MCF 10A (cell line): ENCODE results near the gene SFXN3. TPM values are rescaled to one million over a fixed set of nuclear protein-coding genes. Genes with fewer than 3 reads are reported as not detected.

Experiments
- BruUV-seq: library from RNA; stranded (reverse); fragments of 400-500 nt; replicated peaks from 2 replicates; lab custom pipeline; 2021; lab: Mats Ljungman, UMichigan
- CTCF ChIA-PET: fragments of 300-600 bp; sonication (Branson Sonifier 250); formaldehyde crosslinking; extraction: SDS; loops from one replicate; lab custom pipeline; 2021; ENCODE audit warnings: antibody characterized with exemption, inconsistent platforms; lab: Yijun Ruan, JAX
- POLR2A ChIA-PET: fragments of 300-600, 350-650 bp; sonication (Branson Sonifier 250); formaldehyde crosslinking; extraction: SDS; loops from one replicate; lab custom pipeline; 2020; ENCODE audit warnings: antibody characterized with exemption, inconsistent platforms; lab: Yijun Ruan, JAX
- DNase-seq: peaks from one replicate; pipeline ENCODE4 v3.0.0-alpha.2; 2018; ENCODE audit not compliant: unreplicated experiment
- H3K27ac Mint-ChIP-seq: one replicate; pipeline ENCODE4 v1.8.0; 2022; ENCODE audit warnings: mild to moderate bottlenecking, low read depth, mixed read lengths; ENCODE audit not compliant: unreplicated experiment
- H3K27me3 Mint-ChIP-seq: one replicate; pipeline ENCODE4 v1.8.0; 2022; ENCODE audit warnings: mixed read lengths; ENCODE audit not compliant: insufficient read depth, unreplicated experiment
- H3K36me3 Mint-ChIP-seq: one replicate; pipeline ENCODE4 v1.8.0; 2022; ENCODE audit warnings: mild to moderate bottlenecking, moderate library complexity, mixed read lengths; ENCODE audit not compliant: insufficient read depth, unreplicated experiment
- H3K4me1 Mint-ChIP-seq: one replicate; pipeline ENCODE4 v1.8.0; 2022; ENCODE audit warnings: mixed read lengths; ENCODE audit not compliant: insufficient read depth, unreplicated experiment
- H3K4me3 Mint-ChIP-seq: one replicate; pipeline ENCODE4 v1.8.0; 2022; ENCODE audit warnings: mild to moderate bottlenecking, moderate library complexity, mixed read lengths; ENCODE audit not compliant: unreplicated experiment
- H3K9me3 Mint-ChIP-seq: one replicate; pipeline ENCODE4 v1.8.0; 2022; ENCODE audit warnings: mixed read lengths; ENCODE audit not compliant: unreplicated experiment
- intact Hi-C: fragments of 100-400 bp; cut with micrococcal nuclease; formaldehyde crosslinking; loops from 2 replicates; pipeline ENCODE4 v1.14.1; 2022
- total RNA-seq: library from RNA; stranded (reverse); gene quantifications from 2 replicates; pipeline ENCODE4 v1.2.3, GENCODE V29; 2022
- TF ChIP-seq, protein P1 (sequence below): fragments of 200-600 bp; IDR thresholded peaks from one replicate; pipeline ENCODE4 v1.8.0; 2022; ENCODE audit warnings: antibody characterized with exemption, mild to moderate bottlenecking; ENCODE audit not compliant: unreplicated experiment

Gene SFXN3
- total RNA-seq, 1 experiment from 2014 or later, result 39.4 TPM

DNA sequence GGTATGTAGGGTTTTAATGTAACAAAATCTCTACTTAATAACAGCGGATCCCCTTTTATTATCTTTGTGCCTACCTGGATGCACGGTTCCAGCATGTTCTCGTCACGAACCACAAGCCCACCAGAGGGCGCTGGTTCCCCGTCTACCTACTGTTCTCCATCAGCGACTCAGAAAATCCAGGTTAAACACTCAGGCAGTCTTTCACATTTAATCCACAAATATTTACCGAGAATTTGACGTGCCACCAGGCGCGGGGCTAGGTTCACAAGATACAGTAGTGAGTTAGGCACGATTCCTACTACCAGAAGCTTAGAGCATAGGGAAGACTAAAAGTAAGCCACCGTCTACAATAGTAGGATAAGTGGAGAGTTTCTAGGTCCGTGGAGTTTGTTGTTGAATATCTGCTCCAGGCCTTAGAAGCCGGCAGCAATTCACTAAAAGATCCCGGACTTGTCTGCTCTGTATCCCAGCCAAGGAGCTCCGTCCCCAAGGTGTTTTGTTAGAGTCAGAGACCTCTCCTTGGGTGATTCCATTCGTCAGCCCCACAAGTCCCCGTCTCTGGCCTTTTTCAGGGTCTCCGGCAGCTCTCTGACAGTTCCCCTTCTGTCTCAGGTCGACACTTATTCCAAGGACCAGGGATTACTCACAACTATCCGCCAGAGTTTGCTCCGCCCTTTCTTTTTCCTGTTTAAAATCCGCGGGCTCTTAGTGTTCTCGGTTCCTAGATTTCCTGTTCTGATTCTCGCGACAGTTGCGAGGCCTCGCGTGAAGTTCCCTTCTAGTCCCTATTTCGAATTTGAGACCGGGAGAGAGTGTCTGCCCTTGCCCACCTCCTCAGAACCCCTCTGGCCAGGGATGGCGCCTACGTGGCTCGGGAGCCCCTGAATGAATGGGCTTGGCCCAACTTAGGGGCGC is 29.3 kb downstream of the SFXN3 start:
- no peaks in the 10 kb centered on the region for H3K9me3 Mint-ChIP-seq
- POLR2A ChIA-PET, result interaction anchor here (0.6 to 3.0 kb wide), 9 partner anchors 8 to 1438 kb away, joined by 3 to 36 read pairs (median 4); partner anchors contain the start of genes PDZD7 and SFXN3
- peaks cover 5% of the 10 kb centered on the region for H3K36me3 Mint-ChIP-seq
- H3K4me1 Mint-ChIP-seq, result peaks cover 20% of the 10 kb centered on the region
- no peaks in the 10 kb centered on the region for H3K27me3 Mint-ChIP-seq
- peak; percentile 98 for DNase-seq
- TF ChIP-seq, protein P1, sequence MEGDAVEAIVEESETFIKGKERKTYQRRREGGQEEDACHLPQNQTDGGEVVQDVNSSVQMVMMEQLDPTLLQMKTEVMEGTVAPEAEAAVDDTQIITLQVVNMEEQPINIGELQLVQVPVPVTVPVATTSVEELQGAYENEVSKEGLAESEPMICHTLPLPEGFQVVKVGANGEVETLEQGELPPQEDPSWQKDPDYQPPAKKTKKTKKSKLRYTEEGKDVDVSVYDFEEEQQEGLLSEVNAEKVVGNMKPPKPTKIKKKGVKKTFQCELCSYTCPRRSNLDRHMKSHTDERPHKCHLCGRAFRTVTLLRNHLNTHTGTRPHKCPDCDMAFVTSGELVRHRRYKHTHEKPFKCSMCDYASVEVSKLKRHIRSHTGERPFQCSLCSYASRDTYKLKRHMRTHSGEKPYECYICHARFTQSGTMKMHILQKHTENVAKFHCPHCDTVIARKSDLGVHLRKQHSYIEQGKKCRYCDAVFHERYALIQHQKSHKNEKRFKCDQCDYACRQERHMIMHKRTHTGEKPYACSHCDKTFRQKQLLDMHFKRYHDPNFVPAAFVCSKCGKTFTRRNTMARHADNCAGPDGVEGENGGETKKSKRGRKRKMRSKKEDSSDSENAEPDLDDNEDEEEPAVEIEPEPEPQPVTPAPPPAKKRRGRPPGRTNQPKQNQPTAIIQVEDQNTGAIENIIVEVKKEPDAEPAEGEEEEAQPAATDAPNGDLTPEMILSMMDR, result peak; percentile 84
- intact Hi-C loops, result loop anchor here (1.0 kb wide), 2 partner anchors 8 to 82 kb away; no protein-coding TSS in a partner anchor
- peak overlapping the region; percentile 97 for H3K27ac Mint-ChIP-seq
- BruUV-seq, result TSS peak; percentile 66
- peak overlapping the region; percentile 95 for H3K4me3 Mint-ChIP-seq
- CTCF ChIA-PET, result interaction anchor here (0.5 to 13.2 kb wide), 16 partner anchors 7 to 1145 kb away, joined by 3 to 234 read pairs (median 6); no protein-coding TSS in a partner anchor

DNA sequence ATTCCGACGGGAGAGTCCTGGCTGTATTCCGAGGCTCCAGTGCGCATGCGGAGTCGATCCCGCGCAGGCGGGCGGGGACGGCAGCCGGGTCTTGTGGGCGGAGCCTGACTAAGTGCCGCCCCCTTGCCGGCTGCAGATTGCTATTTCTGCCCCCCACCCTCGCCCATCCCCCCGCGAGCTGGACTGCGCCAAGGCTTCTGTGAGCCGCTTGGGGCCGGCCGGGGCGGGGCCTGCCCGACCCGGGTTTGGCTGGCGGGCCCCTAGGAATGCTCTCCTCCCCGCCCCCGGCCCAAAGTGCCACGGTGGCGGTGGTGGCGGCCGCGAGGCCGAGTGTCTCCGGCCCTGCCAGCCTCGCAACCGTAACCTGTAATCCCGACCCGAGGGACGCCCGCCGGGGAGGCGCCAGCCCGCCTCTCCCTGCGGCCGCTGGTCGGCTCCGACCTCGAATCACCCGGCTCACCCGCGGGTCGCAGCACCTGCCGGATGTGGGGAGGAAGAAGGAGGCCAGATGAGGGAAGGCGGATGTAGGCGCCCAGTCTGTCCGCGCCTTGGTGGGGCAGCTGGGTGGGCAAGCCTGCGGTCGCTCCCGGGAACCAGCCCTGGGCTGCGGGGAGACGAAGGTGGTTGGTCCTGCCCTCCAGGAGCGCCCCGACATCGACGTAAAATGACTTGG is 30.1 kb downstream of the SFXN3 start:
- ChIA-PET POLR2A (interaction anchor here (0.6 to 3.0 kb wide), 9 partner anchors 7 to 457 kb away, joined by 3 to 36 read pairs (median 6); partner anchors contain the start of genes PDZD7 and SFXN3), CTCF (interaction anchor here (0.6 to 13.2 kb wide), 17 partner anchors 6 to 520 kb away, joined by 3 to 234 read pairs (median 6); no protein-coding TSS in a partner anchor)
- BruUV-seq, result TSS peak; percentile 61
- intact Hi-C loops, result loop anchor here (1.0 kb wide), 2 partner anchors 7 to 81 kb away; no protein-coding TSS in a partner anchor
- TF ChIP-seq, protein P1, result no peak
- peak overlapping the region; percentile 97 for H3K27ac Mint-ChIP-seq
- H3K4me3 Mint-ChIP-seq, result peak overlapping the region; percentile 95
- no peaks in the 10 kb centered on the region for H3K9me3 Mint-ChIP-seq
- DNase-seq, result peak; percentile 93
- peaks cover 5% of the 10 kb centered on the region for H3K36me3 Mint-ChIP-seq
- H3K27me3 Mint-ChIP-seq, result no peaks in the 10 kb centered on the region
- H3K4me1 Mint-ChIP-seq, result peaks cover 25% of the 10 kb centered on the region

DNA sequence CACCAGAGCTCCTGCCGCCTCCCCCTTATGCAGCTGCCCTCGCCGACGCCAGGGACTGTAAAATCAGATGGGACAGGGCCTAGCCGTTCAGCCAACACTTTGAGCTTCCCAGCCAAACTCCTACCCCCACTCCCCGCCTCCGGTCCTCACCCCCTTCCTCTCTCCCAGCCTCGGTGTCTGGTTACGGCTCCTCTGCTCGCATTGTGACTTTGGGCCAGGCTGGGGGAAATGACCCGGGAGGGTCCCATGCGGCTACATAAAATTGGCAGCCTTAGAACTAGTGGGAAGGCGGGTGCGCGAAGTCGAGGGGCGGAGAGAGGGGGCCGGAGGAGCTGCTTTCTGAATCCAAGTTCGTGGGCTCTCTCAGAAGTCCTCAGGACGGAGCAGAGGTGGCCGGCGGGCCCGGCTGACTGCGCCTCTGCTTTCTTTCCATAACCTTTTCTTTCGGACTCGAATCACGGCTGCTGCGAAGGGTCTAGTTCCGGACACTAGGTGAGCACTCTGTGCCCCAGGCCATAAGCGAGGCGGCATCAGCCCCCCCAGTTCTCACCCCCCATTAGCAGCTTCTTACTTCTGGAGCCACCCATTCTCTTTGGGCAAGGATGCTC is 30.7 kb downstream of the SFXN3 start, which contains the start of gene KAZALD1:
Gene KAZALD1, plus strand, starts transcription at position 366 of the 608 bp plus-strand sequence. CDS start 604 bp downstream, outside the sequence.
- ChIA-PET POLR2A (interaction anchor here (0.6 to 3.0 kb wide), 7 partner anchors 10 to 457 kb away, joined by 3 to 36 read pairs (median 7); partner anchors contain the start of genes PDZD7 and SFXN3), CTCF (interaction anchor here (1.2 to 13.2 kb wide), 4 partner anchors 10 to 80 kb away, joined by 3 to 234 read pairs (median 45); no protein-coding TSS in a partner anchor)
- peaks cover 25% of the 10 kb centered on the region for H3K4me1 Mint-ChIP-seq
- peaks cover 5% of the 10 kb centered on the region for H3K36me3 Mint-ChIP-seq
- no peaks in the 10 kb centered on the region for H3K27me3 Mint-ChIP-seq
- intact Hi-C loops, result no loop called here
- peak within 1 kb of the TSS; percentile 95 for H3K4me3 Mint-ChIP-seq
- peak; percentile 59 for DNase-seq
- peak within 1 kb of the TSS; percentile 97 for H3K27ac Mint-ChIP-seq
- TF ChIP-seq, protein P1, result no peak
- BruUV-seq, result no TSS peak
- H3K9me3 Mint-ChIP-seq, result no peaks in the 10 kb centered on the region
